ENCODE data around the gene SPRTN.

The SPRTN gene, protein sequence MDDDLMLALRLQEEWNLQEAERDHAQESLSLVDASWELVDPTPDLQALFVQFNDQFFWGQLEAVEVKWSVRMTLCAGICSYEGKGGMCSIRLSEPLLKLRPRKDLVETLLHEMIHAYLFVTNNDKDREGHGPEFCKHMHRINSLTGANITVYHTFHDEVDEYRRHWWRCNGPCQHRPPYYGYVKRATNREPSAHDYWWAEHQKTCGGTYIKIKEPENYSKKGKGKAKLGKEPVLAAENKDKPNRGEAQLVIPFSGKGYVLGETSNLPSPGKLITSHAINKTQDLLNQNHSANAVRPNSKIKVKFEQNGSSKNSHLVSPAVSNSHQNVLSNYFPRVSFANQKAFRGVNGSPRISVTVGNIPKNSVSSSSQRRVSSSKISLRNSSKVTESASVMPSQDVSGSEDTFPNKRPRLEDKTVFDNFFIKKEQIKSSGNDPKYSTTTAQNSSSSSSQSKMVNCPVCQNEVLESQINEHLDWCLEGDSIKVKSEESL

GRCh38 chr1:231338270-231339128, at the start of gene SPRTN:
TSS of gene SPRTN (plus strand) at chr1:231338293. CDS start at chr1:231338384, 91 bp downstream.
- no peak for DNase-seq (ENCODE audit: low read depth)

- DNase-seq (ENCODE audit: low read depth): no peak
Measured at GRCh38 chr1:231295938-231296337, 42.2 kb upstream of the SPRTN start.

- no peak for DNase-seq (ENCODE audit: low read depth)
Measured at GRCh38 chr1:231301990-231302389, 36.1 kb upstream of the SPRTN start.

GRCh38 chr1:231310391-231310934, 27.6 kb upstream of the SPRTN start:
- DNase-seq (ENCODE audit: low read depth): no peak

DNA sequence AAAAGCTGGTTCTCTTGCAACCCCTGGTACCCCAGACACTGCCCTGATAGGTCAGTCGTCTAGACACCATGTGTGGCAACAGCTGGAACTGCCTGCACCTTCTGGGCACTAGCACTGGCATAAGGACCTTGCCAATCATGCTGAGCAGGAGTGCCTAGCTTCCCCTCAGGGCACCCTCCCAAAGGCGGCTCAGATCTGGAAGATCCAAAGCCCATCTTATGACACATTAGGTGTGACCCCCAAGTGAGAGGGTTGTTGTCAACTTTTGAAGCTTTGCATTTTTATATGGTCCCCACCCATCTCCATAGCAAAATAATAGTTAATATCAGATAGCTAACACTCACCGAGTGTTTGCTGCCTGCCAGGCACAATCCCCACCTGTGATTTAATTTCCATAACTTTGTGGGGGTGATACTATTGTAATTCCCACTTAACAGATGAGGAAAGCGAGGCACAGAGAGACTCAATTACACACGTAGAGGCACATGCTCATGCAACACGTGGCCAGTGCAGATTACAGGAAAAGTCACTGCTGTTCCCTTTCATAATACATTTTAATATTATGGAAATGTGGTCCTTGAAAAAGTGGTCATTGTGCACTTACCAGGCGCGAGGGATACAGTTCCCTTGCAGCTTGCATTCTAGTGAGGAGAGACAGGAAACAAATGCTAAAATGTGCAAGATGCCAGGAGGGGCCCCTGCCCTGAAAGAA, 26.2 kb upstream of the SPRTN start:
- no peak for DNase-seq (ENCODE audit: low read depth)

DNA sequence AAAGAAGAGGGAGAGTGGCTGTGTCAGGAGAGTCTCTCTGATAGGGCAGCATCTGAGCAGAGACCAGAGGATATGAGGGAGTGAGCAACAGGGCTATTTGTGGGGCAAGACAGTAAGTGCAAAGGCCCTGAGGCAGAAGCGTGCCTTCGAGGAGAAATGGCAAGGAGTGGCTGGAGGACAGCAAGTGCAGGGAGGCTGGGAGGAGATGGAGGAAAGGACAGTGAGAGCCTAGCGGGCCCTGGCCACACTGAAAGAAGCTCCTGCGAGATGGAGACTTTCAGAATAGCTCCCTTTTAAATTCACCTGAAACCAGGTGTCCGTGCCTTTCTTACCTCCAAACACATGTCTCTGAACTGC, 25.7 kb upstream of the SPRTN start:
- DNase-seq (ENCODE audit: low read depth): no peak

GRCh38 chr1:231313661-231314060, 24.4 kb upstream of the SPRTN start:
- no peak for DNase-seq (ENCODE audit: low read depth)

GRCh38 chr1:231315887-231316286, 22.2 kb upstream of the SPRTN start:
- peak; percentile 25 for DNase-seq (ENCODE audit: low read depth)

- no peak for DNase-seq (ENCODE audit: low read depth)
Measured at GRCh38 chr1:231317306-231318014, 20.6 kb upstream of the SPRTN start.

GRCh38 chr1:231318015-231318355, 20.1 kb upstream of the SPRTN start:
- no peak for DNase-seq (ENCODE audit: low read depth)

- DNase-seq (ENCODE audit: low read depth): no peak
Measured at GRCh38 chr1:231318568-231318967, 19.5 kb upstream of the SPRTN start.

GRCh38 chr1:231319080-231319479, 19.0 kb upstream of the SPRTN start:
- DNase-seq (ENCODE audit: low read depth): no peak

DNA sequence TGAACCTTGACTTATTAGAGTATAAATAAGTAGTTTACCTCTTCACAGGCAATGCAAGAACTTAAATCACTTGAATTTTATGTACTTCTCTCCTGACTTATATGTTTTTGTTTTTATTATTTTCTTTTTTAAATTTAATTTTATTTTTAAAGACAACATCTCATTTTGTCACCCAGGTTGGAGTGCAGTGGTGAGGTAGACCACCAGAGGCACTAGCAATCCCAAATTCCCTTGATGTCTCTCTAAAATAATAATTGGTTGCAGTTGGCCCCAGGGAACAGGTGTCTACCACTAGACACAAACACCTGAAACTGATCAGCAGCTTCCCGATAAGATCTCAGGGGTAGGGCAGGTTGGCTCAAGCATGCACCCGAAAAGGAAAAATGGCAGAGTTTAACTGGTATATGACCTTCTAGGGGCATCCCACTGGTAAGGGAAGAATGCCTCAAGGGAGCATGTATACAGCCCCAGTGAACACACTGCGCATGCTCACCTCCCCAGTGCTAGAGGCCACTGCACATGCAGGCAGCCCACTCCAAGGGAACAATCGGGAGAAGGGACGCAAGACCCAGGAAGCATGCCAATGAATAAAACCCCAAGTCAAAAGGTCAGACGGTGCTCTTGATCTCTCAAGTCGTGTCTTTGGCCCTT, 15.1 kb upstream of the SPRTN start:
- no peak for DNase-seq (ENCODE audit: low read depth)

DNA sequence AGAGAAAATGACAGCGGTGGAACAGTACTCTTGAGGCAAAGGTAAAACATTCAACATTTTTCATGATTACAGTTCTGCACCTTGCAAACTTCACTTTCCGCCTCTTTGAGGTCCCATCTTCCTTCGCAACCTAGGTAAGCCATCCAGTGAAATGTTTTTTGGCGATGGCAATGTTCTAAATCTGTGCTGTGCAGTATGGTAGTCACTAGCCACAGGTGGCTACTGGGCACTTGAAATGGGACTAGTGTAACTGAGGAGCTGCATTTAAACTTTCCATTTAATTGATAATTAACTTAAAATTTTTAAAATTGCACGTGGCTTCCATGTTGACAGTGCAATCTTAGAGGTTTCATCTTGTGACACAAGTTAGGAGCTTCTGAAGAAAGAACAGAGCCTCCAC, 13.4 kb upstream of the SPRTN start:
- DNase-seq (ENCODE audit: low read depth): no peak

DNA sequence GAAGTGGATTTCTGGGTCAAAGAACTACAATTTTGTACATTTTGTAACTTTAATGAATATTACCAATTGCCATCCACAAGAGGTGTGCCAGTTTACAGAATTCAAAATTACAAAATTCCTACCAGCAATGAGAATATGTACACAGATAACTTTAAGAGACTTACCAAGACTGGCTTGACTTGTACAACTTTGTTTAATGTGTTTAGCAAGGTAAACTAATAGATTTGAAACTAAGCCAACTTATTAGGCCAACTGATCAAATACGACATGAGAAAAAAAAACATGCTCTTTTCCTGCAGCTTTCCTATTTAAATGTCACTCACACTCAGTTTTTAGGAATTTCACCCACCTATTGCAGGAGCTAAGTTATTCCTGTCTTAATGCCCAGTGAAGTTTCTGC, 11.8 kb upstream of the SPRTN start:
- DNase-seq (ENCODE audit: low read depth): no peak

GRCh38 chr1:231327617-231328016, 10.5 kb upstream of the SPRTN start:
- DNase-seq (ENCODE audit: low read depth): no peak

DNA sequence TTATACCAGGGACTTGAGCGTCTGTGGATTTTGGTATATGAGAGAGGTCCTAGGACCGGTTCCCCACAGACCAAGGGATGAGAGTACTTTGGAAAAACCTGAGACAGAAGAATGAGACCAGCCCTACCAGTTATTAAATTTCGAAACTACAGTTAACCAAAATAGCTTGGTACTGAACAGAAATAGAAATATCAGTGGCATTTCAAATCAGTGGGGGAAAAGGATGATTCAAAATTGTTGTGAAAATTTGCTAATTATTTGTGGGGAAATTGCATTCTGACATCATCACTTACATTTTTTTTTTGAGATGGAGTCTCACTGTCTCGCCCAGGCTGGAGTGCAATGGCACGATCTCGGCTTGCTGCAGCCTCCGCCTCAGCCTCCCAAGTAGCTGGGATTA, 8.6 kb upstream of the SPRTN start:
- DNase-seq (ENCODE audit: low read depth): no peak

- DNase-seq (ENCODE audit: low read depth): no peak
Measured at GRCh38 chr1:231332761-231333160, 5.3 kb upstream of the SPRTN start.

DNA sequence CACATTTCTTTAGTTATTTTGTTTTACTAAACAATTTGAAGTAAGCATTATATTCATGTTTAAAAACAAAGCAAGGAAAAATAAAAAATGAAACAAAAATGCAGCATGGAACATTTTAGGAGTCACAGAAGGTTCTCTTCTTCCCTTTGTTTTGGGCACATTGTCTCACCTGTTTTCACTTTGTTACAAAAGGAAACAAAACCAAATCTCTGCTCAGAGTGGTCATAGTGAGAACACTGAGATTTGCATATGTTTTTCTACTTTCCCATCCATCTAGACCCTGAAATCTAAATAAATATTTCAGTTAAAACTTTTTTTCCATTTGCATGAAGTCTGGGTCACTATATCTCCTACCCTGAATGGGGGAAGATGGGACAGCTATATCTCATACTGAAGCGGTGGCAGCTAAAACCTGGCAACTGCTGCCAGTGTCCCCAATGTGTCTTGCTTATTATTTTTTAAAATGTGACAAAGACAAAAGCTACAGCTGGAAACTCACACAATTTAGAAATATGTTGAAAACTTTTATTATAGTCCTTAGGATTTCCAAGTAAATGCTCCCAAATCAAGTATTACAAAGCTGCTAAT, 3.9 kb upstream of the SPRTN start:
- DNase-seq (ENCODE audit: low read depth): no peak

DNA sequence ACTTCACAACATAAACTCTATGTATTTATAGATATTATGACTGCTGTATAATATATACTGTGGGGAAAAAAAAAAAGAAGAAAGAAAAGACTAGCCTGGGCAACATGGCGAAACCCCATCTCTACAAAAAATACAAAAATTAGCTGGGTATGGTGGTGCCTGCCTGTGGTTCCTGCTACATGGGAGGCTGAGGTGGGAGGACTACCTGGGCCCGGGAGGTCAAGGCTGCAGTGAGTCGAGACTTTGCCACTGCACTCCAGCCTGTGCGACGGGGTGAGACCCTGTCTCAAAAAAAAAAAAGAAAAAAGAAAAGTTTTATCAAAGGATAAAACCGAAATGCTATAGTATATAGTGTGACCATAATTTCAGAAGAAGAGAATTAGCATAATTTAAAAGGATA, 3.1 kb upstream of the SPRTN start:
- no peak for DNase-seq (ENCODE audit: low read depth)

All from iris pigment epithelial cell (primary cell).